Activated B cell treated with CpG ODN at 0.5 μM for 24 hours (primary cell): ENCODE data around the gene SPDYC. TPM values are rescaled to one million over a fixed set of nuclear protein-coding genes. Genes with fewer than 3 reads are reported as not detected.
A peak's percentile ranks its signal among the peaks of the same experiment; 100 is the strongest.

Experiments
- ATAC-seq: fragments of 200-7000 bp; cut with Tn5 transposase; one replicate; pipeline ENCODE4 v1.10.0; 2021; ENCODE audit warnings: low read depth, mild to moderate bottlenecking, moderate library complexity
- CTCF ChIA-PET: fragments of 350-600 bp; sonication (Branson Sonifier 250); formaldehyde crosslinking; loops from one replicate; lab custom pipeline; 2021; ENCODE audit warnings: antibody characterized with exemption; lab: Charles Lee
- POLR2A ChIA-PET: fragments of 350-600 bp; sonication (Branson Sonifier 250); formaldehyde crosslinking; loops from one replicate; lab custom pipeline; 2021; ENCODE audit warnings: antibody characterized with exemption; lab: Charles Lee
- DNase-seq: peaks from one replicate; pipeline ENCODE4 v3.0.0; 2022
- H3K27ac Mint-ChIP-seq: one replicate; pipeline ENCODE4 v1.8.0; 2020; ENCODE audit warnings: mixed read lengths
- H3K27me3 Mint-ChIP-seq: one replicate; pipeline ENCODE4 v1.8.0; 2021; ENCODE audit warnings: mixed read lengths
- H3K36me3 Mint-ChIP-seq: one replicate; pipeline ENCODE4 v1.8.0; 2021; ENCODE audit warnings: low read depth, mixed read lengths
- H3K4me1 Mint-ChIP-seq: one replicate; pipeline ENCODE4 v1.8.0; 2021; ENCODE audit warnings: mixed read lengths
- H3K4me3 Mint-ChIP-seq: one replicate; pipeline ENCODE4 v1.8.0; 2020; ENCODE audit warnings: mild to moderate bottlenecking, mixed read lengths
- H3K9me3 Mint-ChIP-seq: one replicate; pipeline ENCODE4 v1.8.0; 2020; ENCODE audit warnings: mixed read lengths
- intact Hi-C: fragments of 100-400 bp; cut with micrococcal nuclease; formaldehyde crosslinking; loops from one replicate; pipeline ENCODE4 v1.15.1; 2024
- total RNA-seq: library from RNA; stranded (reverse); gene quantifications from 2 replicates; pipeline ENCODE4 v1.2.3, GENCODE V29; 2022
- TF ChIP-seq, protein P1 (sequence below): fragments of 200-600 bp; IDR thresholded peaks from one replicate; pipeline ENCODE4 v1.8.0; 2022; ENCODE audit warnings: antibody characterized with exemption, mild to moderate bottlenecking

Gene SPDYC
- total RNA-seq, 1 donor from 2014 or later = not detected

DNA sequence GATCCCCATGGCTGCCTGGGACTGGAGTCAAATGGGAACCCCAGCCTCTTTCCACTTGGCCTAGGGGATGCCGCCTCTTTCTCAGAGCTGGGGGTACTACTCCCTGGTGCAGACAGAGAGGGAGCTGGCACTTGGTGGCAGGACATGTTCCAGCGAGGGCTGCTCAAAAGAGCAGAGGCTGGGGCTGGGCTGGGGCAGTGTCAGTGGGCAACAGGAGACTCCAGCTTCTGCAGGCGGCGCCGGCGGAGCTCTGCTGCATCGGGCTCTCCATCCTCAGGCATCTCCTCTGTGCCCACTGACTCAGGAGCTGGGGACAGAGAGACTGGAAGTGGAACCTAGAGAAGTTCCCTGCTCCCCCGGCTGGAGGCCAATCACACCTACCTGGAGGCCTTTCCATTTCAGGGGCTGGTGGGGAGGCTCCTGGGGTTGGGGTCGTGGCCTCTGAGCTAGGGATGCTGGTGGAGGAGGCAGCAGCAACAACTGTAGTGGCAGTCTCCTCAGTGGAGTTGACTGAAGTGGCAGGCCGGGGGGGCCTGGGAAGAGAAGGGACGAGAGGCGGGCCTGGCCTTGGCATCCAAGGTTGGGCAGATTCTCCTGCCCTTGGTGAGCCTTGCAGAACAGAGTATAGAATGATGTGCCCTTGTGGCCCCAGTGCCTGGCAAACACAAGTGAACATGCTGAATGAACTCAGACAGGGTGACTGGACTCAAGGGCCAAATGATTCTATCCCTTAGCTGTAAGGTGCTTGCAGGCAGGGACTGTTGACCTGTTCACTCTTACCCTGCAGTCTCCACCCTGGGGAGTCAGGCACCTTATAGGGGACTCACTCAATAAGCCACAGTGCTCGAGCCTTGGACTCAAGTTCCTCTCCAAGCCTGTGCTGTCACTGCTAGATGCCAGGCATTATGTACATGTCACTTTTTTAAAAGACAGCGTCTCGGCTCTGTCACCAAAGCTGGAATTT, 41.6 kb upstream of the SPDYC start:
- intact Hi-C loops = no loop called here
- CTCF ChIA-PET = interaction anchor here (1.8 to 8.6 kb wide), 3 partner anchors 11 to 97 kb away, joined by 5 to 54 read pairs (median 28); partner anchors contain the start of genes CAPN1 and ZNHIT2
- Mint-ChIP-seq H3K27ac (peak overlapping the region; percentile 12), H3K4me1 (peaks cover 54% of the 10 kb centered on the region), H3K27me3 (no peaks in the 10 kb centered on the region), H3K4me3 (no peak overlapping the region), H3K36me3 (peaks cover 92% of the 10 kb centered on the region), H3K9me3 (no peaks in the 10 kb centered on the region)
- POLR2A ChIA-PET = interaction anchor here (0.7 to 13.5 kb wide), 3 partner anchors 11 to 1231 kb away, joined by 3 to 546 read pairs (median 163); partner anchors contain the start of genes CAPN1, FAU, MRPL49 and TM7SF2
- TF ChIP-seq, protein P1, sequence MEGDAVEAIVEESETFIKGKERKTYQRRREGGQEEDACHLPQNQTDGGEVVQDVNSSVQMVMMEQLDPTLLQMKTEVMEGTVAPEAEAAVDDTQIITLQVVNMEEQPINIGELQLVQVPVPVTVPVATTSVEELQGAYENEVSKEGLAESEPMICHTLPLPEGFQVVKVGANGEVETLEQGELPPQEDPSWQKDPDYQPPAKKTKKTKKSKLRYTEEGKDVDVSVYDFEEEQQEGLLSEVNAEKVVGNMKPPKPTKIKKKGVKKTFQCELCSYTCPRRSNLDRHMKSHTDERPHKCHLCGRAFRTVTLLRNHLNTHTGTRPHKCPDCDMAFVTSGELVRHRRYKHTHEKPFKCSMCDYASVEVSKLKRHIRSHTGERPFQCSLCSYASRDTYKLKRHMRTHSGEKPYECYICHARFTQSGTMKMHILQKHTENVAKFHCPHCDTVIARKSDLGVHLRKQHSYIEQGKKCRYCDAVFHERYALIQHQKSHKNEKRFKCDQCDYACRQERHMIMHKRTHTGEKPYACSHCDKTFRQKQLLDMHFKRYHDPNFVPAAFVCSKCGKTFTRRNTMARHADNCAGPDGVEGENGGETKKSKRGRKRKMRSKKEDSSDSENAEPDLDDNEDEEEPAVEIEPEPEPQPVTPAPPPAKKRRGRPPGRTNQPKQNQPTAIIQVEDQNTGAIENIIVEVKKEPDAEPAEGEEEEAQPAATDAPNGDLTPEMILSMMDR = no peak
- no peak for DNase-seq
- ATAC-seq = no peak

DNA sequence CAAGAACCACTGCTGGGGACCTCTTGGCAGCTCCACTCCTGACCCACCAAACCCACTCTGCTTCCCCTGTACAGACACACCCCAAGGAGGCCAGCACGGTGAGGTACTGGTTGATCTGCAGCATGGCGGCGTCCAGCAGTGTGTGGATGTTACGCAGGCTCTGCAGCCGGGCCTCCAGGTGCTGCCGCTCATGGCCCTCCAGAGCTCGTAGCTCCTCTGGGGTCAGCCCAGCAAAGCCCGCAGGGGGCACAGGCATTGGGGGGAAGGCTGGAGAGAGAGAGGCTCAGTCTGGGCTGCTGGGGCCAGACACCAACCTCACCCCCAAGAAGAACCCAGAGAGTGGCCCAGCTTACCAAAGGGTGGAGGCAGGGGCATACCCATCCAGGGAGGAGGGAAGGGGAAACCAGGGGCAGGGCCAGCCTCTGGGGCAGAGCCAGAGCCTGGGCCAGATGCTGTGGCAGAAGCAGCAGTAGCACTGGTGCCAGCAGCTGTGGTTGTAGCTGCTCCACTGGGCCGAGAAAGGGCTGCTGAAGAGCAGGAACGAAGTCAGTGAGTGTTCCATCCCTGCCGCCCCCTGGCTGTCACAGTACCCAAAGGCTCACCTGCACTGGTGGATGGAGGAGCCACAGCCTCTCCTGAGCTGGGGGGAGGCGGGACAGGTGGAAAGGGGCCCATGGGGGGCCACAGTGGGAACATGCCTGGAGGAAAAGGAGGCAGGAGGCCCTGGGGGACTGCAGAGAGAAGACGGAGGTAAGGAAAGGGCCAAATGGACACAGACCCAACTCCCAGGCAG, 40.2 kb upstream of the SPDYC start:
- H3K9me3 Mint-ChIP-seq = no peaks in the 10 kb centered on the region
- DNase-seq (peak; percentile 48), ATAC-seq (peak; percentile 13)
- H3K36me3 Mint-ChIP-seq = peaks cover 95% of the 10 kb centered on the region
- no peaks in the 10 kb centered on the region for H3K27me3 Mint-ChIP-seq
- ChIA-PET CTCF (interaction anchor here (0.8 to 8.6 kb wide), 7 partner anchors 9 to 96 kb away, joined by 3 to 54 read pairs (median 13); partner anchors contain the start of genes CAPN1, FAU, MRPL49 and TM7SF2), POLR2A (interaction anchor here (1.0 to 13.5 kb wide), 7 partner anchors 13 to 1328 kb away, joined by 3 to 546 read pairs (median 6); partner anchors contain the start of genes CAPN1, FAU, MRPL49 and TM7SF2)
- peak overlapping the region; percentile 99 for H3K27ac Mint-ChIP-seq
- intact Hi-C loops = loop anchor here (5.0 kb wide), 3 partner anchors 202 to 442 kb away; partner anchors contain the start of genes DPF2, FAM89B, SF1 and ZNRD2
- H3K4me3 Mint-ChIP-seq = peak overlapping the region; percentile 73
- TF ChIP-seq, protein P1 = no peak
- H3K4me1 Mint-ChIP-seq = peaks cover 48% of the 10 kb centered on the region

DNA sequence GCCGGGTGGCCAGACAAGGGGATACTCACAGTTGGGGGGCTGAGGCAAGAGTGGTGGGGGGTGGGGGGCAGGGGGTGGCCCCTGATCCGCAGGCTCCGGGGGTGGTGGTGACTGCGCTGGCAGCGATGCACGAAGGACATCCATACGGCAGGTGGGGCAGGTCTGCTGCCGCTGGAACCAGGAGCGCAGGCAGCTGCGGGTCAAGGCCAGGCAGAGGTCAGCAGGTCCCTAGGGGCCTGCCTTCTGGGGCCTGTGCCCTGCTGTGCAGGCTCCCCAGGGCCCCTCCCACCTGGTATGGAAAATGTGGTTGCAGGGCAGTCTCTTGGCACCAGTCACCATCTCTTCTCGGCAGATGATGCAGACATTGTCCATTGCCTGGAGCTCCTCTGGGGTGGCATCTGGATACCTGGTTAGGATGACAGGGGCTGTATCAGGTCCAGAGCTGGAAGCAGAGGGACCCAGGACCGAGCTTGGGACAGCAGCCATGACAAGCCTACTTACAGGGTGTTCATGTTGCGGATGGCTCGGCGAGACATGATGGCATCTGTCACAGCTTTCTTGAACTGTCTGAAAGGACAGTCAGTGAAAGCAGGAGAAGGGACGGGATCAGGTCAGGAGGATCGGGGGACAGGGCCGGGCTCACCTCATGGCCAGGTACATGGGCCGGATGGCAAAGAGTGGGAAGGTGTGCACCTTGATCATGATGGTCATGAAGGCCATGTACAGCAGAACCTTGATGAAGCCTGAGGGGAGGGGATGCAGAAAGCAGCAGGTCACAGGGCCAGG, 39.2 kb upstream of the SPDYC start:
- H3K4me3 Mint-ChIP-seq = peak overlapping the region; percentile 74
- intact Hi-C loops = loop anchor here (5.0 kb wide), 3 partner anchors 201 to 441 kb away; partner anchors contain the start of genes DPF2, FAM89B, SF1 and ZNRD2
- DNase-seq (no peak), ATAC-seq (no peak)
- POLR2A ChIA-PET = interaction anchor here (1.0 to 13.5 kb wide), 14 partner anchors 13 to 1327 kb away, joined by 3 to 546 read pairs (median 6); partner anchors contain the start of genes CAPN1, FAU, MAP4K2 and MRPL49
- no peaks in the 10 kb centered on the region for H3K27me3 Mint-ChIP-seq
- H3K36me3 Mint-ChIP-seq = peaks cover 88% of the 10 kb centered on the region
- TF ChIP-seq, protein P1 = no peak
- H3K27ac Mint-ChIP-seq = peak overlapping the region; percentile 99
- CTCF ChIA-PET = interaction anchor here (1.0 to 8.6 kb wide), 7 partner anchors 10 to 95 kb away, joined by 3 to 54 read pairs (median 13); partner anchors contain the start of genes CAPN1, FAU, MRPL49 and TM7SF2
- peaks cover 56% of the 10 kb centered on the region for H3K4me1 Mint-ChIP-seq
- H3K9me3 Mint-ChIP-seq = no peaks in the 10 kb centered on the region

DNA sequence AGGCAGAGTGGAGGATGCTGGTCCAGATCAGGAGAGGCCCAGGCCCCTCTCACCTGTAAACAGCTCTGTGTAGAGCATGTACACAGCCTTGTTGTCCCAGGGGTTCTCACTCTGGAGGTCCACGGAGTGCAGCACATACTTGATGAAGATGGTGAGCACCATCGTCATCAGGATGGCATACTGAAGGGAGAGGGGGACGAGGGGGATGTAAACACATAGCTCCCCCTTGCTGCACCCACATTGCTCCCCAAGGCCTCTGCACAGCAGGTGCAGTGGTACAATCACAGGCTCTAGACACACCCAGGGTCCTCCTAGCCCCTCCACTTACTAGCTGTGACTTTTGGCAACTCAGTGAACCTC, 38.6 kb upstream of the SPDYC start:
- TF ChIP-seq, protein P1 = no peak
- no peaks in the 10 kb centered on the region for H3K9me3 Mint-ChIP-seq
- peaks cover 61% of the 10 kb centered on the region for H3K4me1 Mint-ChIP-seq
- CTCF ChIA-PET = interaction anchor here (1.0 to 8.6 kb wide), 7 partner anchors 10 to 131 kb away, joined by 3 to 54 read pairs (median 13); partner anchors contain the start of genes CAPN1, FAU, MRPL49 and POLA2
- peaks cover 84% of the 10 kb centered on the region for H3K36me3 Mint-ChIP-seq
- intact Hi-C loops = loop anchor here (5.0 kb wide), 3 partner anchors 201 to 441 kb away; partner anchors contain the start of genes DPF2, FAM89B, SF1 and ZNRD2
- DNase-seq (no peak), ATAC-seq (no peak)
- peak overlapping the region; percentile 99 for H3K4me3 Mint-ChIP-seq
- peak overlapping the region; percentile 99 for H3K27ac Mint-ChIP-seq
- POLR2A ChIA-PET = interaction anchor here (1.0 to 13.5 kb wide), 12 partner anchors 14 to 439 kb away, joined by 3 to 546 read pairs (median 6); partner anchors contain the start of genes CAPN1, FAU, MAP4K2 and MRPL49
- no peaks in the 10 kb centered on the region for H3K27me3 Mint-ChIP-seq
